Measurements from ENCODE around the gene CALML6. TPM values are rescaled to one million over a fixed set of nuclear protein-coding genes. Genes with fewer than 3 reads are reported as not detected.
A peak's percentile ranks its signal among the peaks of the same experiment; 100 is the strongest.

The CALML6 gene, protein sequence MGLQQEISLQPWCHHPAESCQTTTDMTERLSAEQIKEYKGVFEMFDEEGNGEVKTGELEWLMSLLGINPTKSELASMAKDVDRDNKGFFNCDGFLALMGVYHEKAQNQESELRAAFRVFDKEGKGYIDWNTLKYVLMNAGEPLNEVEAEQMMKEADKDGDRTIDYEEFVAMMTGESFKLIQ
- polyA plus RNA-seq: 1 to 10 TPM in 1 of 4 donors, under 1 TPM in 1, not detected in 2; 0.18 to 2.6 TPM
- long read RNA-seq, donor 1: 0 reads
- long read RNA-seq, donor 2: 0 reads
- long read RNA-seq, donor 3: 0 reads
- long read RNA-seq, donor 4: 0 reads
- long read RNA-seq, donor 5, partial matches to known transcripts: 0 of 2 reads
- long read RNA-seq, donor 5, other reads (novel, unspliced or antisense): 0 of 2 reads
- long read RNA-seq, donor 6: 0 reads
- long read RNA-seq, donor 7: 0 reads
- long read RNA-seq, donor 8, partial matches to known transcripts: 0 of 1 reads
- long read RNA-seq, donor 8, other reads (novel, unspliced or antisense): 0 of 1 reads
- long read RNA-seq, donor 9: 0 reads
- long read RNA-seq, donor 10: 0 reads

DNA sequence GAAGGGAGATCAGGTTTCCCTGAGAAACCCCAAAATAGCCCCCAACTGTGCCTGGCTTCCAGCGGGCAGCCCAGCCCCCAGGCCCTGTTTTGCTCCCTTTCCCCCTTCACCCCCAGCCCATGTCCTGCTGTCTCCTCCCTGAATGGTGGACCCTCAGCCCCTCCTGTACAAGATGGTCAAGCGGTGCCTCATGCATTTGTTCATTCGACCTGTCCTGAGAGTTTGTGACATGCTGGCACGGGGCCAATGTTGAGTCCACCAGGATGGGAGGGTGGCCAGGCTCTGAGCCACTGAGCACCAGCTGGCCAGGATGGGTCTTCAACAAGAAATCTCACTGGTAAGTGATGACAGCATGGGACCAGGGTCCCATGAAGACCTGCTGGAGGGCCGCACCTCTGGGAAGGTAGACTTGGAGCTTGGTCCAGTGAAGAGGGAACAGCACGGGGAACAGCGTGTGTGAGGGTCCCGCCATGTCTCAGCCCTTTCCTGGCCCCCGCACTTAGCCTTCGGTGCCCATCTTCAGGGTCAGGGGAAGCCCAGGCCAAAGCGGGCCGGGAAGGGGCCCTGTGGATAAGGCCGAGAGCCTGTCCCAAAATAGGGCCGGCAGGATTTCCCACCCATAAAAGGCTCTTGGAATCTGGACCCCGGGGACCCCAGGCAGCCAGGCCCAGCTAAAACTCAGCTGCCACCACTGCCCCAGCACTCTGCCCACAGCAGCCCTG is at the start of gene CALML6:
Gene CALML6 (plus strand): TSS at position 290 of the 722 bp plus-strand sequence. CDS start 21 bp downstream, at position 311.
- peaks cover 0 to 9% (median 0%) of the 10 kb centered on the region in 3 donors for H3K36me3 ChIP-seq (ENCODE audit: control insufficient read depth in 3 of 3, insufficient read depth in 2 of 3, low read depth in 1 of 3, low read length in 3 of 3)
- H3K4me3 ChIP-seq (ENCODE audit: low read depth in 1 of 3, low read length in 3 of 3): no peak within 1 kb of the TSS
- H3K4me1 ChIP-seq (ENCODE audit: control insufficient read depth in 3 of 3, insufficient read depth in 2 of 3, low read depth in 1 of 3, low read length in 2 of 3): peaks cover 2 to 31% (median 2%) of the 10 kb centered on the region in 3 donors
- 87 to 93% (median 90%) methylated on average over 15 of the region's 15 CpGs for WGBS, 3 donors
- no peaks in the 10 kb centered on the region for H3K27me3 ChIP-seq (ENCODE audit: control insufficient read depth in 3 of 3, insufficient read depth in 3 of 3, low read length in 3 of 3)
- FAIRE-seq: no peak
- H3K27ac ChIP-seq (ENCODE audit: low read depth in 1 of 3, low read length in 2 of 3): no peak within 1 kb of the TSS
- H3K9me3 ChIP-seq (ENCODE audit: control insufficient read depth in 2 of 2, insufficient read depth in 1 of 2, low read depth in 1 of 2, low read length in 1 of 2): no peaks in the 10 kb centered on the region
- no peak for DNase-seq

DNA sequence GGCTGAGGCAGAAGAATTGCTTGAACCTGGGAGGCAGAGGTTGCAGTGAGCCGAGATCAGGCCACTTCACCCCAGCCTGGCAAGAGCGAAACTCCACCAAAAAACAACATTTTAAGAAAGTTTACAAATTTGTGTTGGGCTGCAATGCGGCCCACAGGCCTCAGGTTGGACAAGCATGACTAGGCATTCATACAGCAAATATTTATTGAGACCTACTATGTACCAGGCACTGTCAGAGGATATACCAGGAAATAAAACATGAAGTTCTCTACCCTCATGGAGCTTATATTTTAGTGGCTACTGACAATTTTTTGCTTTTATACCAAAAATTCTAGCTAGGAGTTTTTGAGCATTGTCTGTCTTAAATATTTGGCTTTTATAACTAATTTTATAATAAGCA is 47.9 kb upstream of the CALML6 start:
- Histone ChIP-seq H3K27me3 (ENCODE audit: control insufficient read depth in 3 of 3, insufficient read depth in 3 of 3, low read length in 3 of 3) (no peaks in the 10 kb centered on the region), H3K27ac (ENCODE audit: low read depth in 1 of 3, low read length in 2 of 3) (no peak overlapping the region), H3K4me1 (ENCODE audit: control insufficient read depth in 3 of 3, insufficient read depth in 2 of 3, low read depth in 1 of 3, low read length in 2 of 3) (peaks cover 6 to 11% (median 9%) of the 10 kb centered on the region in 3 donors), H3K36me3 (ENCODE audit: control insufficient read depth in 3 of 3, insufficient read depth in 2 of 3, low read depth in 1 of 3, low read length in 3 of 3) (peaks cover 0 to 27% (median under 1%) of the 10 kb centered on the region in 3 donors), H3K4me3 (ENCODE audit: low read depth in 1 of 3, low read length in 3 of 3) (no peak overlapping the region), H3K9me3 (ENCODE audit: control insufficient read depth in 2 of 2, insufficient read depth in 1 of 2, low read depth in 1 of 2, low read length in 1 of 2) (no peaks in the 10 kb centered on the region)
- DNase-seq: no peak
- FAIRE-seq: no peak
- WGBS, 3 donors: 94 to 97% (median 95%) methylated on average over 3 of the region's 3 CpGs

DNA sequence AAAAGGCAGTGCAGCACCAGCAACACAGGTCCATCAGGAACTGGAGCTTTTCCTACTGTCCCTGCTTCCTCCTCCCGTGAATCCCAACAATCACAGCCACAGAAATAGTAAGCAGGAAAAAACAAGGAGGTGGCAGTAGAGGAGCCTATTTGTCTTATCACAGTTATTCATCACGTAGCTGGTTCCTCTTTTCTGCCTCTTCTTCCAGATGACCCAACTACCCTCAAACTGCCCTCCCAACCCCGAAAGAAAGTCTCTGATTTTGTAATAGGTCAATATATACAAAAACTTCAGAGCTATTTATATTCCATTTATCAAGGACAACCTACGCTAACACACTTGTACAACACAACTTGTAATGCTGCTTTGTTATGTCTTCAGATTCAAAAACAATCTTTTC is 45.6 kb upstream of the CALML6 start:
- H3K36me3 ChIP-seq (ENCODE audit: control insufficient read depth in 3 of 3, insufficient read depth in 2 of 3, low read depth in 1 of 3, low read length in 3 of 3): peaks cover 0 to 42% (median 3%) of the 10 kb centered on the region in 3 donors
- no peak overlapping the region for H3K4me3 ChIP-seq (ENCODE audit: low read depth in 1 of 3, low read length in 3 of 3)
- peak overlapping the region in 1 of 3 donors; percentile 0 for H3K27ac ChIP-seq (ENCODE audit: low read depth in 1 of 3, low read length in 2 of 3)
- no peaks in the 10 kb centered on the region for H3K27me3 ChIP-seq (ENCODE audit: control insufficient read depth in 3 of 3, insufficient read depth in 3 of 3, low read length in 3 of 3)
- DNase-seq (no peak), FAIRE-seq (no peak)
- WGBS, 3 donors: 45 to 63% (median 59%) methylated on average over 4 of the region's 4 CpGs
- no peaks in the 10 kb centered on the region for H3K9me3 ChIP-seq (ENCODE audit: control insufficient read depth in 2 of 2, insufficient read depth in 1 of 2, low read depth in 1 of 2, low read length in 1 of 2)
- H3K4me1 ChIP-seq (ENCODE audit: control insufficient read depth in 3 of 3, insufficient read depth in 2 of 3, low read depth in 1 of 3, low read length in 2 of 3): peaks cover 0 to 8% (median 4%) of the 10 kb centered on the region in 3 donors

DNA sequence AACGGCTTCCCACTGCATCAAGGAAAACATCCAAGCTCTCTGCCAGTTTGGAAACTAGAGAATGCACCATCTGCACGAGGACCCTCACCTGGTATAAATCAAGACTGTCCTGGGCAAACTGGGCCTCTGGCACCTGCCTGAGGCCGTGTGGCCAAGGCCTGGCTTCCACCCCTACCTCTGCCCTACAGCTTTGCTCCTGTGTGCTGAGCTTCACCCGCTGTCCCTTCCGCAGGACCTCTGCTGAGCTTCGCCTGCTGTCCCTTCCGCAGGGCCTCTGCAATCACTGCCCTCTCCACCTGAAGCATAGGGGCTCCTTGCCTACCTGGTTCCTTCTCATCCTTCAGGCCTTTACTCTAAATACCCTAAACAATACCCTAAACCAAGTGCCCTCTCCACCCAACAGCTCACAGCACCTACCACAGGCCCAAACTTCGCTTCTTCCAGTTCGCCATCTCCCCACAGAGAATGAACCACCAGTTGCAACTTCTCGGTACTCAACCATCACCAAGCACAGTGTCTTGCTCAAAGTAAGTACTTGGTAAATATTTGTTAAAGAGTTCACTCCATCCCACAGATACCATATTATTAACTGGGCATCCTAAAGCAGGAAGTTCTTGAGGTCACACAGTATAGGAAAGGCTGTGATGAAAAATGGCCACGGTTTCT is 42.6 kb upstream of the CALML6 start:
- DNase-seq (no peak), FAIRE-seq (no peak)
- Histone ChIP-seq H3K27me3 (ENCODE audit: control insufficient read depth in 3 of 3, insufficient read depth in 3 of 3, low read length in 3 of 3) (no peaks in the 10 kb centered on the region), H3K4me1 (ENCODE audit: control insufficient read depth in 3 of 3, insufficient read depth in 2 of 3, low read depth in 1 of 3, low read length in 2 of 3) (peaks cover 0 to 14% (median 3%) of the 10 kb centered on the region in 3 donors), H3K9me3 (ENCODE audit: control insufficient read depth in 2 of 2, insufficient read depth in 1 of 2, low read depth in 1 of 2, low read length in 1 of 2) (no peaks in the 10 kb centered on the region), H3K27ac (ENCODE audit: low read depth in 1 of 3, low read length in 2 of 3) (no peak overlapping the region), H3K4me3 (ENCODE audit: low read depth in 1 of 3, low read length in 3 of 3) (no peak overlapping the region), H3K36me3 (ENCODE audit: control insufficient read depth in 3 of 3, insufficient read depth in 2 of 3, low read depth in 1 of 3, low read length in 3 of 3) (peaks cover 0 to 56% (median 5%) of the 10 kb centered on the region in 3 donors)
- WGBS, 3 donors: 76 to 81% (median 80%) methylated on average over 11 of the region's 11 CpGs

DNA sequence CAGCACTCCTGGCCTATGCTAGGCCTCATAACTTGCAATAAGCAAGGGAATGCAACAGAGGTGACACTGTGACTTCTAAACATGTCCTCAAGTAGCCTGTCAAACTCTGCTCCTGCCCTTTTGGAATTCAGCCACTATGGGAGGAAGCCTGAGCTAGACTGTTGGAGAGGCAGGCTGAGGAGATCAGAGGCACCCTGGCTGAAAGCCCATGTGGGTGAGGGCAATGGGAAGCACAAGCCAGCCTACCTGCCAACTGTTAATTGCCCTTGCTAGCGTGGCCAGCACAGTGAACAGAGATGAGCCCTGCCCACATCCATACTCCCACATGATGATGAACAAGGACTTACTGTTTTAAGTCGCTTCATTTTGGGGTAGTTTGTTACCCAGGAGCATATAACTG is 41.9 kb upstream of the CALML6 start:
- Histone ChIP-seq H3K27ac (ENCODE audit: low read depth in 1 of 3, low read length in 2 of 3) (peak overlapping the region in 1 of 3 donors; percentile 34), H3K4me3 (ENCODE audit: low read depth in 1 of 3, low read length in 3 of 3) (no peak overlapping the region), H3K27me3 (ENCODE audit: control insufficient read depth in 3 of 3, insufficient read depth in 3 of 3, low read length in 3 of 3) (no peaks in the 10 kb centered on the region), H3K36me3 (ENCODE audit: control insufficient read depth in 3 of 3, insufficient read depth in 2 of 3, low read depth in 1 of 3, low read length in 3 of 3) (peaks cover 0 to 59% (median 5%) of the 10 kb centered on the region in 3 donors), H3K9me3 (ENCODE audit: control insufficient read depth in 2 of 2, insufficient read depth in 1 of 2, low read depth in 1 of 2, low read length in 1 of 2) (no peaks in the 10 kb centered on the region), H3K4me1 (ENCODE audit: control insufficient read depth in 3 of 3, insufficient read depth in 2 of 3, low read depth in 1 of 3, low read length in 2 of 3) (peaks cover 3 to 16% (median 6%) of the 10 kb centered on the region in 3 donors)
- no peak for FAIRE-seq
- WGBS, 3 donors: 15 to 64% (median 36%) methylated on average over 2 of the region's 2 CpGs
- peak in 1 of 2 donors; percentile 90 for DNase-seq

DNA sequence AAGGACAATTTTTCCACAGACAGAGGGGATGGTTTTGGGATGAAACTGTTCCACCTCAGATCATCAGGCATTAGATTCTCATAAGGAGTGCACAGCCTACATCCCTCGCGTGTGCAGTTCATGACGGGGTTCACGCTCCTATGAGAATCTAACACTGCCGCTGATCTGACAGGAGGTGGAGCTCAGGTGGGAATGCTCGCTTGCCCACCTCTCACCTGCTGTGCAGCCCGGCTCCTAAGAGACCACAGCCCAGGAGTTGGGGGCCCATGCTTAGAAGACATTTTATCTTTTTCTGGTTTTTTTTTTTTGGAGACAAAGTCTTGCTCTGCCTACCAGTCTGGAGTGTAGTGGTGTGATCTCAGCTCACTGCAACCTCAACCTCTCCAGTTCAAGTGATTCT is 40.2 kb upstream of the CALML6 start:
- 97 to 99% (median 97%) methylated on average over 7 of the region's 7 CpGs for whole genome bisulfite sequencing, 3 donors
- DNase-seq (no peak), FAIRE-seq (no peak)
- Histone ChIP-seq H3K36me3 (ENCODE audit: control insufficient read depth in 3 of 3, insufficient read depth in 2 of 3, low read depth in 1 of 3, low read length in 3 of 3) (peaks cover 0 to 71% (median 5%) of the 10 kb centered on the region in 3 donors), H3K9me3 (ENCODE audit: control insufficient read depth in 2 of 2, insufficient read depth in 1 of 2, low read depth in 1 of 2, low read length in 1 of 2) (no peaks in the 10 kb centered on the region), H3K4me1 (ENCODE audit: control insufficient read depth in 3 of 3, insufficient read depth in 2 of 3, low read depth in 1 of 3, low read length in 2 of 3) (peaks cover 3 to 24% (median 6%) of the 10 kb centered on the region in 3 donors), H3K4me3 (ENCODE audit: low read depth in 1 of 3, low read length in 3 of 3) (no peak overlapping the region), H3K27ac (ENCODE audit: low read depth in 1 of 3, low read length in 2 of 3) (no peak overlapping the region), H3K27me3 (ENCODE audit: control insufficient read depth in 3 of 3, insufficient read depth in 3 of 3, low read length in 3 of 3) (no peaks in the 10 kb centered on the region)

DNA sequence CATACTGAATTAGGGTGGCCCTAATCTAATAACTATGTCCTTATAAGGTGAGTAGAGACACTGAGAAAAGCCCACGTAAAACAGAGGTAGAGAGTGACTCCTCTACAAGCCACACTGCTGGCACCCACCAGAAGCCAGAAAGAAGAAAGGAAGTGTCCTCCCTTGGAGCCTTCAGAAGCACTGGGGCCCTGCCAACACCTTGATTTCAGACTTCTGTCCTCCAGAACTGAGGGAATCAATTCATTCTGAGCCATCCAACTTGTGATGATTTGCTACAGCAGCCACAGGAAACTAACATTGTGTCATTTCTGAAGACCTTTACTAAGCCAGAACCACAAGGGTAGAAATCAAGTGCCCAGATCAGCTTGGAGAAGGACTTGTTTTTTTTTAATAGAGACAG is 39.1 kb upstream of the CALML6 start:
- Histone ChIP-seq H3K4me3 (ENCODE audit: low read depth in 1 of 3, low read length in 3 of 3) (no peak overlapping the region), H3K9me3 (ENCODE audit: control insufficient read depth in 2 of 2, insufficient read depth in 1 of 2, low read depth in 1 of 2, low read length in 1 of 2) (no peaks in the 10 kb centered on the region), H3K36me3 (ENCODE audit: control insufficient read depth in 3 of 3, insufficient read depth in 2 of 3, low read depth in 1 of 3, low read length in 3 of 3) (peaks cover 0 to 68% (median 5%) of the 10 kb centered on the region in 3 donors), H3K4me1 (ENCODE audit: control insufficient read depth in 3 of 3, insufficient read depth in 2 of 3, low read depth in 1 of 3, low read length in 2 of 3) (peaks cover under 1 to 27% (median 11%) of the 10 kb centered on the region in 3 donors), H3K27me3 (ENCODE audit: control insufficient read depth in 3 of 3, insufficient read depth in 3 of 3, low read length in 3 of 3) (no peaks in the 10 kb centered on the region), H3K27ac (ENCODE audit: low read depth in 1 of 3, low read length in 2 of 3) (no peak overlapping the region)
- no peak for DNase-seq
- WGBS, 3 donors: 82 to 92% (median 86%) methylated on average over 1 of the region's 1 CpG
- FAIRE-seq: no peak
